Stimulated activated naive CD4-positive, alpha-beta T cell treated with Interleukin-2 at 50 U/mL for 16 hours (primary cell): ENCODE measurements around the gene KAT6B.

Experiments used
- DNase-seq: peaks from one replicate; lab custom pipeline; 2025; lab: John Stamatoyannopoulos, UW

Gene KAT6B

GRCh38 chr10:74987339-74988053, 161.1 kb downstream of the KAT6B start:
- DNase-seq = no peak

GRCh38 chr10:74988054-74988775, 161.8 kb downstream of the KAT6B start:
- no peak for DNase-seq

DNA sequence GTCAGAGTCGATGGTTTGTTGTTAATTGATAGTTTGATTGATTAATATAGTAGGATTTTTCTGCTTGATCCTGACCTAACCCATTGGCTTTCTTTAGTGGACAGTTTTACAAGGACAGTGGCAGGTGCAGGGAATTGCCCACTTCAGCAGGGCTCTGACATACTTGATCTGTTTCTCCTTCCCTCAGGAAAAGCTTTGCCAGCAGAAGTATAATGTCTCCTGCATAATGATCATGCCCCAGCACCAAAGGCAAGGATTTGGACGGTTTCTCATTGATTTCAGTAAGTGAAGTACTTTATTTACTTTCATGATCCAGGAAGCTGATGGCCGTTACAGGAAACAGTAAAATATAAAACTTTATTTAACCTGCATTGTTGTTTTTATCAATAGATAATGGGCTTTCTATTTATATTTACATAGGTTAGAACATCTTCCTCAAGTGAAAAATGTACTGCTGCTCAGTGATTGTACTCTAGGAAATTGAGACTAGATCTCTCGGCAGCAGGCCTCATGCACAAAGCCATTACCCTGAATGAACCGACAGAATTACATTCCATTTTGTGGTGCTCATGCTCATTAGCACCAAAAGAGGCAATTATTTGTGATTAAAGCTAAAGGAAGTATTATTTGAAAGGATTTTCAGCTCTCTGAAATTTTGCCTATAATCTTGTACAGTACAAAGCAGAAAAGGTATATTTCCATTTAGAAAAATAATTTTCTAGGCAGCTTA, 162.6 kb downstream of the KAT6B start:
- DNase-seq = no peak

DNA sequence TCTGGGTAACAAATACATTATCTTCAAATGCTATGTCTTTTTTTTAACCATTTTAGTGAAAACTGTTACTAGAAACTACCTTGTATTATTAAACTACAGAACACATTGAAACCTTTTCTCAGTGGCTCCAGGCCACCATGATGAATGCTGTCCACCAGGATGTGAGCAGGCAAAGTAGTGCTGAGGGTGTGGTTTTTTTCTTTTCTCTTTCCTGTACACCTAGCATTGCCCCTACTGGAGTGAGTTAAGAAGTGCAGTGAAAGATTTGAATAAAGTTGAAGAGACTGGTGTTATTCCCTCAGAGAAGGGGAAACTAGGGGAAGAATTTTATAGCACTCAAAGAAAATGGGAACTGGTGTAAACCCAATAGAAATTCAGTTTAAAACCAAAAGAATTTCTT, 165.0 kb downstream of the KAT6B start:
- no peak for DNase-seq

DNA sequence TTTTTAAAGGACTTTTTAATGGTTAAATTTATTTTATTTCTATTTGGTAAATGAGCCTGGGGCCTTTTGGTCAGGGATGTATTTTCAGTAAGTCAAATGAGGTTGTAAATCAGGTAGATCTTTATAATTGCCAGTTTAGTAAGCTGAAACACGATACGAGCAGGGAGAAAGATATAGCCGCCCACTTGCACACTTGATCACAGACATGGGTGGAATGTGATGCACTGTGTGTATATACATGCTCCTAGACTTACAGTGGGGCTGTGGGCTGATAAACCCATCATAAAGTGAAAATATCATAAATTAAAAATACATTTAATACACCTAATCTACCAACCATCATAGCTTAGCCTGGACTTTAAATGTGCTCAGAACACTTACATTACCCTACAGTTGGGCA, 165.7 kb downstream of the KAT6B start:
- no peak for DNase-seq

DNA sequence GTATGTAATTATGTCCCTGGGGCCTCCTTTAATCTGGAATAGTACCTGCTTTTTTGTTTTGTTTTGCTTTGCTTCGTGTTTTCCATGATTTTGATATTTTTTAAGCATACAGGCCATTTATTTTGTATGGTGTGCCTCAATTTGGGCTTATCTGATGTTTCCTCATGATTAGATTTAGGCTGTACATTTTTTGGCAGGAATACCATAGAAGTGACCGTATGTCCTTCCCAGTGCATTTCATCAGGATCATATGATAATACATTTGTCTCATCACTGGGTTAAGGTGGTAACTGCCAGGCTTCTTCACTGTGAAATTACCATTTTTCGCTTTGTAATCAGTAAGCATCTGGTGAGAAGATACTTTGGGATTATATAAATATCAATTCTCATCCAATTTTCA, 167.2 kb downstream of the KAT6B start:
- no peak for DNase-seq

GRCh38 chr10:74994854-74995253, 168.5 kb downstream of the KAT6B start:
- DNase-seq = no peak

- no peak for DNase-seq
Measured at GRCh38 chr10:74995806-74996205, 169.4 kb downstream of the KAT6B start.

- DNase-seq = no peak
Measured at GRCh38 chr10:74997163-74997562, 170.8 kb downstream of the KAT6B start.

DNA sequence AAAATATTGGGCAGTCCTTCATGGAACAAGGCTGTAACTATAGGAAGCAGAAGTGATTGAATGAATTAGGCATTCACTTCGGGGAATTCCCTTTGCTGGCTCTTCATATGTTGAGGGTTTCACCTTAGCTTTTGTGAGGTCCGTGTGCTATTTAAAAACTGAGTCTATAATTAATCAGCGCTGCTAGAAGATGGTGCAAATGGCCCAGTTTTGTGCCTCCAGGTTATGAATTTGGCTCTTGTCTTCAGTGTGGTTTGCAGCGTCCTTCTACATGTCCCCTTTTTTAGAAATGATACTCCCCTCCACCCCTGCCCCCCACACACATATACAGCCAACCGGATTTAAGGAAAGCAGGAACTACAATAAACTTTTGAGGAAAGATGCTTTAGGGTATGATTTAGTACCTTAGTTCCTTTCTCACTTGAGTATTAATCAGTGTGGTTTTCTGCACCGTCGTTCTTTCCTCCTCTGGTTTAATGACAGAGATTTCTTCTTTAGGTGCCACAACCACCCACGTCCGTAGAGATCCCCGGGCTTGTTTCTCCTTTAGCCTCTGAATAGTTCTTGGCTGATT, 174.4 kb downstream of the KAT6B start:
- DNase-seq = peak; percentile 13

DNA sequence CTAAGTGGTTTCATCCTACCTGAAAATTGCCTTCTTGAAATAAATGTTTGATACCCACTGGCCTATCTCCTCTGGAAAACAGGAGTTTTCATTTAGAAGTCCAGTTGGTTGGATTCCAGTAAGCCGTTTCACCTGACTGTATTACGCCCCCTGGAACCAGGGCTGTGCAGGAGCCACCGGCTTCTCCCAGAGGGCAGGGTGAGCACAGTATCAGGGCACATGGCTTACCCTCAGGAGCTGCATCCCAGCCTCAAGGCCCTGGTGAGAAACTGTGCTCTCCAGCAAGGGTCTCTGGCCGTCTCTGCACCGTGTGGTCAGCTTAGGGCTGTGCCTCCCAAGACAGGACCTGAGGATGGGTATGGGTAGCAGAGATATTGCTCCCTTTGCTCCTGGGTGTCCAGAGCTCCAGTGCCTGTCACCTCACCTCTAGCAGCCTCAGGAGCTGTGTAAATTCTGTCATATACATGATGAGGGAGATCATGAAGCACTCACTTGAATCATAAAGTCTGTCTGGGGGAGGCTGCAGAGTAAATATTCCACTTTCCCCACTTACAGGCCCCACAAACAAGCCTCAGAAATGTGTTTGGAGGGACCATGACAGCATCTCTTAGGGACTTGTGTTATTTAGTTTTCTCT, 175.4 kb downstream of the KAT6B start:
- no peak for DNase-seq

- no peak for DNase-seq
Measured at GRCh38 chr10:75002351-75002725, 175.9 kb downstream of the KAT6B start.

DNA sequence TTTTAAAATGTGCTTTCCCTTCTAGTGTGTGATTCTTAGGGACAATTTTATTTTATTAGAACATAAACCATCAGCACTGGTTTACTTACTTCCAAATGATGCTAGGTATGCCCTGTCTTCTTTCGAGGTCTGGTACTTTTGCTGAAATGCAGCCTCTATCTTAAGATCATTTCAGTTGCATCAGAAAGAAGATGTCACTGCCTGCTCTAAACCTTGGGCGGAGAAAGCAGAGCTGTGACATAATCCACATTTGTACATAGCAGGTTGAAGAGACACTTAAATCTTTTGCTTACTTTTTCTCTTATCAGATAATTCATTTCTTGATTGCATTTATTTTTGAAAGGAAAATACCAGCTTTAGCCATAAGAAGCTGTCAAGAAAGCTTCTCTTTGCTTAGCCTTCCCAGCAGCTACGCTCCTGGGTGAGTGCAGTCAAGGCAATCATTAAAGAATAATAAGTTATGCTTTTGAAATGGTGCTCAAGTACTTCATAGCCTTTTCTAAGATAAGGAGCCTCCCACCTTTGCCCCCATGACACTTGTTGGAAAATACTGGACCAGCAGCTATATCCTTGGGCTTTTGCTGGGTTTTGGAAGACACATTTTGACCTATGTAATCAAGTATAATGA, 176.7 kb downstream of the KAT6B start:
- no peak for DNase-seq

GRCh38 chr10:75003891-75004290, 177.5 kb downstream of the KAT6B start:
- no peak for DNase-seq

- DNase-seq = no peak
Measured at GRCh38 chr10:75007646-75008045, 181.2 kb downstream of the KAT6B start.

GRCh38 chr10:75008952-75009351, 182.6 kb downstream of the KAT6B start:
- no peak for DNase-seq

- no peak for DNase-seq
Measured at GRCh38 chr10:75009426-75009825, 183.0 kb downstream of the KAT6B start.

- DNase-seq = no peak
Measured at GRCh38 chr10:75010373-75010772, 184.0 kb downstream of the KAT6B start.

DNA sequence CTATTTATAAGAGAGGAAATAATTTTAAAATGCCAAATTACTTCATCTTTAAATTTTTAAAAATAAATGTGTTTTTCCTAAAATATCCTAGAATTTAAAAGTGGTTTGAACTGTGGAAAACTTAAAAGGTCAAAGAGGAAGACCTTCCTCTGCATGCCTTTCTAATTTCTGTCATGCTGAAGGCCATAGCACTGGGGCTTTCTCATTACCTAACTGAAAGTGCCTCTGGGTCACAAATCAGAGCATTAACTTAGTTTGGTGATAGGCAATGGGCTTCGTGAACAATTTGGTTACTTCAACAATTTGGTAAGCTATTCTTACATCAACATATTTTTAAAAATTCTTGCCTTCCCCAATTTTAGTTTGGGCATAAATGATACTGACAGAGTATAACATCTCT, 184.8 kb downstream of the KAT6B start:
- DNase-seq = no peak

GRCh38 chr10:75012471-75012870, 186.1 kb downstream of the KAT6B start:
- DNase-seq = no peak

DNA sequence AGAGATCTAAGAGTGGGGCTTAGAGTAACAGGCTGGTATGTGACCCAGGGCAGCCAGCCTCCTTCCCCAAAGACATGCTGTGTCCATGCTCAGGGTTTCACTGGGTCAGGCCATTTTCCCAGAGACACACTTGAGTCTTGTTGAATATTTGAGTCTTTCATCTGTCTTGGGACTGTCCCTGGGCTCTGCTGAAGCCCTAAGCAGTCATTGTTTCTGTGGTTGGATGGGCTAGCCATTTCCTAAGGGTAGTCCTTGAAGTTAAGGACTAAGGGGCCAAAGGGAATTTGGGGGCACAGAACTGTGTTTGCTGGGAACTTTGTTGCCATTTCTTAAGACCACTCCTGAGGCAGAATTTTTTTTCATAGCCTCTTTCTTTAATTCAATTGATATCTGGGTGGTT, 186.6 kb downstream of the KAT6B start:
- DNase-seq = no peak

DNA sequence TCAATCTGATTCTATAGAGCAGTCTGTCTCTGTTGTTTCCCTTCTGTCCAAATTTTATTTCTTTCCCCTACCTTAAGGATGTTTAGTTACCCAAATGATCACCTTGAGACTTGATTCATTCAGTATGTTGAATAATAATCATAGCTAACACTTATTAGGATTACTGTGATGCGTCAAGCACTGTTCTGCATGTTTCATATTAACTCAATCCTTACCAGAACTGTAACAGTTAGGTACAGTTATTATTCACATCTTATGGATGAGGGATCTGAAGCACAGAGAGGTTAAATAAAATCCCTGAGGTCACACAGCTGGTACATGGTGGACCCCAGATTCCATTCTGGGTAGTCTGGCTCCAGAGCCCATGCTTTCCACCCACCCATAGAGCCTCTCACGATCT, 187.1 kb downstream of the KAT6B start:
- no peak for DNase-seq
